H1 (cell line): ENCODE results near the gene DNAJB13. TPM values are rescaled to one million over a fixed set of nuclear protein-coding genes. Genes with fewer than 3 reads are reported as not detected.

Experiments used
- polyA plus RNA-seq, 7 experiments: library from polyadenylated mRNA; depleted of rRNA in 3 of 7; stranded (reverse) in 5 of 7; unstranded in 2 of 7; fragments of >200 nt in 5 of 7; fragments of 200-250 nt in 2 of 7; gene quantifications; 1 replicate in 5 of 7; 2 replicates in 1 of 7; 4 replicates in 1 of 7; pipeline versions ENCODE4 v1.2.1 to v1.2.3, GENCODE V29; 2011 to 2013; ENCODE audit warnings: missing spikeins in 2 of 7, mixed read lengths in 2 of 7
- total RNA-seq: library from RNA; stranded (reverse); fragmentation: NEBNext Ultra II Directional; extraction: Animal tissue kit (Norgen Biotek cat#: 25700); gene quantifications from 2 replicates; pipeline ENCODE4 v1.2.1, GENCODE V29; 2021

DNAJB13 gene
- total and polyA plus RNA-seq, 2 of the 8 experiments (the other 6 are each of a cell fraction or from before 2014, with no cell fraction given): 0.27 TPM; not detected in 1

Other genes starting within 250 kb of the DNAJB13 start
- 88.6 and 89.3 TPM in 2 replicates for gene RAB6A, start 190.0 kb upstream of the DNAJB13 start, total RNA-seq
- gene RAB6A, start 190.0 kb upstream of the DNAJB13 start, polyA plus RNA-seq (2011; rRNA removed): 24.4 and 33.5 TPM in 2 replicates
- 59.9 and 60.7 TPM in 2 replicates for gene MRPL48, start 163.2 kb upstream of the DNAJB13 start, total RNA-seq
- gene MRPL48, start 163.2 kb upstream of the DNAJB13 start, polyA plus RNA-seq (2011; rRNA removed): 22.8 and 34.9 TPM in 2 replicates
- gene COA4, start 74.2 kb upstream of the DNAJB13 start, total RNA-seq: 177 TPM in 2 replicates
- gene COA4, start 74.2 kb upstream of the DNAJB13 start, polyA plus RNA-seq (2011; rRNA removed): 371 and 380 TPM in 2 replicates
- 28.8 TPM in 2 replicates for gene PAAF1, start 74.0 kb upstream of the DNAJB13 start, total RNA-seq
- gene PAAF1, start 74.0 kb upstream of the DNAJB13 start, polyA plus RNA-seq (2011; rRNA removed): 18.3 and 24.4 TPM in 2 replicates
- gene UCP2, start 31.8 kb downstream of the DNAJB13 start, total RNA-seq: 39.8 and 46.2 TPM in 2 replicates
- 55.2 and 79.1 TPM in 2 replicates for gene UCP2, start 31.8 kb downstream of the DNAJB13 start, polyA plus RNA-seq (2011; rRNA removed)
- gene UCP3, start 58.1 kb downstream of the DNAJB13 start, total RNA-seq: 0.92 and 1.3 TPM in 2 replicates
- gene UCP3, start 58.1 kb downstream of the DNAJB13 start, polyA plus RNA-seq (2011; rRNA removed): 0.67 and 0.85 TPM in 2 replicates
- 28.7 and 29.1 TPM in 2 replicates for gene C2CD3, start 220.0 kb downstream of the DNAJB13 start, total RNA-seq
- gene C2CD3, start 220.0 kb downstream of the DNAJB13 start, polyA plus RNA-seq (2011; rRNA removed): 10.3 and 11.0 TPM in 2 replicates
- gene PPME1, start 220.3 kb downstream of the DNAJB13 start, total RNA-seq: 58.9 and 64.5 TPM in 2 replicates
- gene PPME1, start 220.3 kb downstream of the DNAJB13 start, polyA plus RNA-seq (2011; rRNA removed): 55.1 and 66.8 TPM in 2 replicates